Esophagus squamous epithelium (tissue), 5 donors: Measurements from ENCODE around the gene TAB2. TPM values are rescaled to one million over a fixed set of nuclear protein-coding genes. Genes with fewer than 3 reads are reported as not detected.

Source experiments
- DNase-seq: peaks from one replicate; lab custom pipeline; 2025; lab: John Stamatoyannopoulos, UW
- H3K27ac ChIP-seq, 4 donors: fragments of 200-600 bp; sonication (generic); one replicate each; pipeline ENCODE4 v1.5.1; 2016 to 2019; ENCODE audit warnings: mild to moderate bottlenecking in 1 of 4
- H3K27me3 ChIP-seq, 4 donors: fragments of 200-600 bp; sonication (generic); 1 replicate in 3 of 4; 2 replicates in 1 of 4; pipeline versions ENCODE4 v1.5.1 to v1.6.0; 2017 to 2021; ENCODE audit warnings: antibody characterized with exemption in 1 of 4
- H3K36me3 ChIP-seq, 3 donors: fragments of 200-600 bp; sonication (generic); one replicate each; pipeline ENCODE4 v1.5.1; 2016 to 2019
- H3K4me1 ChIP-seq, 3 donors: fragments of 200-600 bp; sonication (generic); one replicate each; pipeline ENCODE4 v1.5.1; 2017 to 2019
- H3K4me3 ChIP-seq, 4 donors: fragments of 200-600 bp; sonication (generic); 1 replicate in 3 of 4; 2 replicates in 1 of 4; pipeline ENCODE4 v1.5.1; 2016 to 2019; ENCODE audit warnings: mild to moderate bottlenecking in 2 of 4, moderate library complexity in 1 of 4
- H3K9me3 ChIP-seq, 3 donors: fragments of 200-600 bp; sonication (generic); one replicate each; pipeline ENCODE4 v1.5.1; 2016 to 2019
- CTCF ChIP-seq, 6 experiments: fragments of 450-650 bp in 4 of 6; fragments of 200-600 bp in 2 of 6; sonication (generic) in 2 of 6; IDR thresholded peaks; one replicate each; pipeline ENCODE4 v1.5.1; 2016 to 2019; ENCODE audit warnings: antibody characterized with exemption in 6 of 6, mild to moderate bottlenecking in 4 of 6, moderate library complexity in 4 of 6
- POLR2A ChIP-seq, 4 donors: fragments of 450-650 bp; IDR thresholded peaks; one replicate each; pipeline ENCODE4 v1.6.1; 2017; ENCODE audit warnings: antibody characterized with exemption in 4 of 4, mild to moderate bottlenecking in 4 of 4, moderate library complexity in 3 of 4
- WGBS, 2 donors: methylation state at CpG; one replicate each; pipeline ENCODE4 v1.1.5; 2018; 5-methylcytosine and 5-hydroxymethylcytosine counted together
- intact Hi-C: fragments of 100-400 bp; cut with DNase I; formaldehyde crosslinking; loops from one replicate; pipeline ENCODE4 v1.15.0; 2022
- total RNA-seq, 4 donors: library from RNA; depleted of rRNA; stranded (reverse); fragments of >200 nt; gene quantifications; one replicate each; pipeline ENCODE4 v1.1.0, GENCODE V29; 2016
- donor health status: DM: yes; HTN: yes; CAD: no.

TAB2 gene
- total RNA-seq = 10 to 100 TPM; 27.6 to 47.1 (median 31.0) TPM

GRCh38 chr6:149317644-149318571 lies at the start of gene TAB2:
TAB2 (plus strand) TSS chr6:149317712; CDS start chr6:149369998, 52,286 bp downstream.
- 0 to 7% methylated on average over 3 to 7 of the region's 92 CpGs for WGBS, 2 donors
- Histone ChIP-seq H3K27me3 (peaks cover 0 to 28% (median 0%) of the 10 kb centered on the region in 4 donors), H3K4me3 (peak within 1 kb of the TSS; percentile 84 to 97 (median 95)), H3K36me3 (no peaks in the 10 kb centered on the region), H3K4me1 (peaks cover 0 to 42% (median 8%) of the 10 kb centered on the region in 3 donors), H3K27ac (peak within 1 kb of the TSS; percentile 96 to 98 (median 97)), H3K9me3 (no peaks in the 10 kb centered on the region)
- TF ChIP-seq CTCF (IDR thresholded peaks at IDR 0.05) = no peak
- TF ChIP-seq POLR2A (IDR thresholded peaks at IDR 0.05) = no peak
- no peak for DNase-seq
- intact Hi-C loops = no loop called here

GRCh38 chr6:149268146-149268545 lies 49.4 kb upstream of the TAB2 start:
- no peak for DNase-seq
- Histone ChIP-seq H3K36me3 (no peaks in the 10 kb centered on the region), H3K4me3 (no peak overlapping the region), H3K27me3 (peaks cover 0 to 76% (median 0%) of the 10 kb centered on the region in 4 donors), H3K4me1 (no peaks in the 10 kb centered on the region), H3K9me3 (no peaks in the 10 kb centered on the region), H3K27ac (no peak overlapping the region)
- 86% methylated on average over 5 of the region's 5 CpGs for WGBS, 2 donors
- intact Hi-C loops = no loop called here
- TF ChIP-seq CTCF (IDR thresholded peaks at IDR 0.05) (no peak), POLR2A (IDR thresholded peaks at IDR 0.05) (no peak)

DNA sequence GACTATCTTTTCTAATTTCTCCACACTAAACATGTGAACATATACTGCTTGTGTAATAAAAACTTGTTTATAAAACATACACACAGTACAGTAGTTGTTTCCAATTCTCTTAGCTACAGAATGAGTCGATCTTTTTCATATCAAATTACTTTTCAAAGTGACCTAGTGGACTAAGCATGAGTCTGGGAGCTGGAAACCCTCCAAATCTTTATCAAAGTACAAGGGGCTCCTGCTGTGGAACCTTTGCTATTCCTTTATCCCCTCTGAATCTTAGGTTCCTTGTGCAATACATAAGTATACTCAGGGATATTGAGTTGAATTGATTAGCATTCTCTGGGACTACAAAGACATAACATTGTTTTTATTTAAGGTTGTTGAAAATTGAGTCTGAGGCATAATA lies 48.7 kb upstream of the TAB2 start:
- H3K4me3 ChIP-seq = no peak overlapping the region
- WGBS, 2 donors = 65 to 69% methylated on average over 1 of the region's 1 CpG
- H3K27ac ChIP-seq = no peak overlapping the region
- DNase-seq = no peak
- TF ChIP-seq CTCF (IDR thresholded peaks at IDR 0.05) = no peak
- TF ChIP-seq POLR2A (IDR thresholded peaks at IDR 0.05) = no peak
- H3K27me3 ChIP-seq = peaks cover 0 to 73% (median 0%) of the 10 kb centered on the region in 4 donors
- no peaks in the 10 kb centered on the region for H3K9me3 ChIP-seq
- intact Hi-C loops = no loop called here
- H3K36me3 ChIP-seq = no peaks in the 10 kb centered on the region
- H3K4me1 ChIP-seq = no peaks in the 10 kb centered on the region

GRCh38 chr6:149270616-149271015 lies 46.9 kb upstream of the TAB2 start:
- TF ChIP-seq CTCF (IDR thresholded peaks at IDR 0.05) = no peak
- no peak for TF ChIP-seq POLR2A (IDR thresholded peaks at IDR 0.05)
- Histone ChIP-seq H3K9me3 (no peaks in the 10 kb centered on the region), H3K27ac (no peak overlapping the region), H3K4me3 (no peak overlapping the region), H3K27me3 (peaks cover 0 to 55% (median 0%) of the 10 kb centered on the region in 4 donors), H3K4me1 (no peaks in the 10 kb centered on the region), H3K36me3 (no peaks in the 10 kb centered on the region)
- intact Hi-C loops = no loop called here
- DNase-seq = no peak
- WGBS, 2 donors = 84 to 91% methylated on average over 4 of the region's 4 CpGs
